ENCODE results near the gene FSTL3. TPM values are rescaled to one million over a fixed set of nuclear protein-coding genes. Genes with fewer than 3 reads are reported as not detected.

The FSTL3 gene
- total and polyA plus RNA-seq, 2 of the 13 experiments (the other 11 are each of a cell fraction or from before 2014, with no cell fraction given): 13.5 to 15.6 TPM

- TF ChIP-seq MYNN (CRISPR knock-in tag; IDR thresholded peaks at IDR 0.05; ENCODE audit: low read depth) (no peak), GMEB2 (CRISPR knock-in tag; IDR thresholded peaks at IDR 0.05; ENCODE audit: low read depth) (no peak), ZMYM3 (CRISPR knock-in tag; IDR thresholded peaks at IDR 0.05) (no peak), ATF5 (CRISPR knock-in tag; IDR thresholded peaks at IDR 0.05; ENCODE audit: low read depth) (no peak), NR2F6 (IDR thresholded peaks at IDR 0.05) (no peak), NR2F6 (CRISPR knock-in tag; IDR thresholded peaks at IDR 0.05) (no peak), ARID5B (CRISPR knock-in tag; IDR thresholded peaks at IDR 0.05) (no peak)
Observed at GRCh38 chr19:711254-711653, 35.1 kb downstream of the FSTL3 start (continued).

GRCh38 chr19:715347-715746 lies 39.2 kb downstream of the FSTL3 start:
- ATAC-seq: no peak
- WGBS (ENCODE audit: low lambda C conversion rate): 76% methylated on average over 3 of the region's 3 CpGs
- no peak overlapping the region for H3K9ac ChIP-seq (ENCODE audit: insufficient read depth, low read depth, low read length)
- H3K4me2 ChIP-seq (ENCODE audit: low read depth, low read length): no peak overlapping the region
- no peak overlapping the region for H3K27ac ChIP-seq (ENCODE audit: extremely low read length, insufficient read depth, low read length)
- intact Hi-C loops (cut with micrococcal nuclease; ENCODE audit: unreplicated experiment): no loop called here
- ChIA-PET CTCF (ENCODE audit: low intra/inter-chr PET ratio, low total read pairs) (interaction anchor here (1.3 kb wide), 1 partner anchor 8 kb away, joined by 3 read pairs; no protein-coding TSS in a partner anchor), POLR2A (no interaction called here)
- H3K36me3 ChIP-seq (replicated peaks in 1 of 2; ENCODE audit: control insufficient read depth in 1 of 2, insufficient read depth in 2 of 2, low read length in 2 of 2): no peaks in the 10 kb centered on the region
- no peaks in the 10 kb centered on the region for H3K79me2 ChIP-seq (ENCODE audit: insufficient read depth, low read length)
- no peak overlapping the region for H2AFZ ChIP-seq (ENCODE audit: low read length)
- no peaks in the 10 kb centered on the region for H4K20me1 ChIP-seq (ENCODE audit: insufficient read depth, low read length)
- no TSS peak for BruUV-seq (replicated peaks)
- no peaks in the 10 kb centered on the region for H3K27me3 ChIP-seq (ENCODE audit: control insufficient read depth in 1 of 2, insufficient read depth in 2 of 2, low read length in 2 of 2)
- no peak for DNase-seq (ENCODE audit: low spot score)
- in situ Hi-C loops (cut with HindIII; ENCODE audit: extremely low pct_ligation_motif_present, low pct_unique_long_range_greater_than_20kb): no loop called here
- FAIRE-seq: no peak
- H3K4me1 ChIP-seq (ENCODE audit: insufficient read depth, low read length): peaks cover 44% of the 10 kb centered on the region
- no peak overlapping the region for H3K4me3 ChIP-seq (replicated peaks in 1 of 3; ENCODE audit: insufficient read depth in 1 of 3, low read depth in 2 of 3, low read length in 3 of 3)
- 0 out of 2 replicates have a peak, but pooled peaks cover 4% of the 10 kb centered on the region for H3K9me3 ChIP-seq (ENCODE audit: low read length)
- TF ChIP-seq YY1 (IDR thresholded peaks at IDR 0.05; ENCODE audit: insufficient read depth, insufficient replicate concordance, low read depth, low read length) (no peak), HNRNPL (IDR thresholded peaks at IDR 0.05; ENCODE audit: low read depth, low read length) (no peak), ZNF782 (CRISPR knock-in tag; IDR thresholded peaks at IDR 0.05; ENCODE audit: borderline replicate concordance) (no peak), NCOA2 (CRISPR knock-in tag; IDR thresholded peaks at IDR 0.05) (no peak), TIGD3 (CRISPR knock-in tag; IDR thresholded peaks at IDR 0.05; ENCODE audit: borderline replicate concordance) (no peak), FOXK2 (IDR thresholded peaks at IDR 0.05) (no peak), ZNF280D (CRISPR knock-in tag; IDR thresholded peaks at IDR 0.05) (peak; percentile 93)

Measured in HepG2 (cell line).